8988T (cell line): ENCODE results near the gene HOXD12.

Experiments
- DNase-seq: peaks from one replicate; pipeline ENCODE4 v3.0.0; 2011

The HOXD12 gene

GRCh38 chr2:176107731-176108181, 8.2 kb downstream of the HOXD12 start:
- DNase-seq, result no peak

GRCh38 chr2:176109192-176109901, 9.8 kb downstream of the HOXD12 start:
- no peak for DNase-seq

- DNase-seq, result no peak
Measured at GRCh38 chr2:176109946-176110345, 10.4 kb downstream of the HOXD12 start.

- DNase-seq, result no peak
Measured at GRCh38 chr2:176110415-176111308, 11.1 kb downstream of the HOXD12 start.

- peak; percentile 89 for DNase-seq
Measured at GRCh38 chr2:176111309-176111663, 11.7 kb downstream of the HOXD12 start.

GRCh38 chr2:176111846-176112374, 12.3 kb downstream of the HOXD12 start:
- DNase-seq, result no peak

GRCh38 chr2:176112375-176113302, 13.0 kb downstream of the HOXD12 start:
- no peak for DNase-seq

GRCh38 chr2:176114120-176114929, 14.7 kb downstream of the HOXD12 start:
- DNase-seq, result no peak

- no peak for DNase-seq
Measured at GRCh38 chr2:176114930-176115625, 15.5 kb downstream of the HOXD12 start.

GRCh38 chr2:176115883-176116813, 16.6 kb downstream of the HOXD12 start, which contains the start of gene HOXD10:
TSS of gene HOXD10 (plus strand) at chr2:176116778. CDS start at chr2:176116834, 56 bp downstream.
- DNase-seq, result no peak

GRCh38 chr2:176117162-176117822, 17.7 kb downstream of the HOXD12 start:
- DNase-seq, result no peak

- DNase-seq, result no peak
Measured at GRCh38 chr2:176117823-176118371, 18.3 kb downstream of the HOXD12 start.

- DNase-seq, result peak; percentile 81
Measured at GRCh38 chr2:176118601-176119339, 19.2 kb downstream of the HOXD12 start.

- no peak for DNase-seq
Measured at GRCh38 chr2:176120364-176121189, 21.0 kb downstream of the HOXD12 start.

- no peak for DNase-seq
Measured at GRCh38 chr2:176121190-176122051, 21.8 kb downstream of the HOXD12 start.

- DNase-seq, result no peak
Measured at GRCh38 chr2:176122052-176122682, 22.6 kb downstream of the HOXD12 start.
